HL-60 (cell line): ENCODE results near the gene DDX17.

Experiments used
- TF ChIP-seq, protein P1 (sequence below): IDR thresholded peaks from one replicate; pipeline ENCODE4 v1.5.1; 2011; ENCODE audit warnings: low read length, control low read depth, inconsistent platforms; ENCODE audit not compliant: insufficient read depth
- TF ChIP-seq, protein P2 (sequence below): IDR thresholded peaks from 2 replicates; pipeline ENCODE4 v1.6.1; 2012; ENCODE audit warnings: low read depth; ENCODE audit not compliant: insufficient replicate concordance

DNA sequence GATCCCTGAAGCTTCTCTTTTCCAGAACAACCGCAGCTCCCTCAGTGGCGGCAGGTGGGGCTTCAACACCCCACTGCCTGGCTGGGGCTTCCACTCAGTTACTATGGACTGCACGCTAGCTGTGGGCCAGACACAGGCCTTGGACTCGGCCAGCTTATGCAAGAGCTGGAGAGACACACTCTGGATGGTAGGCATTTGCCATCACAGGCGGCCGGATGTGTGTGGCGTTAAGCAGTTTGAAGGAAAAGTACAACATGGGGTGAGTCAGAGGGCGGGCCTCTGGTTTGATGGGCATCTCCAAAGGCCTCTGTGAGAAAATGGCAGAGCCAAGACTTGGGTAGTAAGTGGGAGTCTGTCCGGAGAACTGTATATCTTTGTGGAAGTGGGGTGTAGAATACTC, 68.7 kb downstream of the DDX17 start:
- TF ChIP-seq, protein P1, sequence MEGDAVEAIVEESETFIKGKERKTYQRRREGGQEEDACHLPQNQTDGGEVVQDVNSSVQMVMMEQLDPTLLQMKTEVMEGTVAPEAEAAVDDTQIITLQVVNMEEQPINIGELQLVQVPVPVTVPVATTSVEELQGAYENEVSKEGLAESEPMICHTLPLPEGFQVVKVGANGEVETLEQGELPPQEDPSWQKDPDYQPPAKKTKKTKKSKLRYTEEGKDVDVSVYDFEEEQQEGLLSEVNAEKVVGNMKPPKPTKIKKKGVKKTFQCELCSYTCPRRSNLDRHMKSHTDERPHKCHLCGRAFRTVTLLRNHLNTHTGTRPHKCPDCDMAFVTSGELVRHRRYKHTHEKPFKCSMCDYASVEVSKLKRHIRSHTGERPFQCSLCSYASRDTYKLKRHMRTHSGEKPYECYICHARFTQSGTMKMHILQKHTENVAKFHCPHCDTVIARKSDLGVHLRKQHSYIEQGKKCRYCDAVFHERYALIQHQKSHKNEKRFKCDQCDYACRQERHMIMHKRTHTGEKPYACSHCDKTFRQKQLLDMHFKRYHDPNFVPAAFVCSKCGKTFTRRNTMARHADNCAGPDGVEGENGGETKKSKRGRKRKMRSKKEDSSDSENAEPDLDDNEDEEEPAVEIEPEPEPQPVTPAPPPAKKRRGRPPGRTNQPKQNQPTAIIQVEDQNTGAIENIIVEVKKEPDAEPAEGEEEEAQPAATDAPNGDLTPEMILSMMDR, result no peak
- TF ChIP-seq, protein P2, sequence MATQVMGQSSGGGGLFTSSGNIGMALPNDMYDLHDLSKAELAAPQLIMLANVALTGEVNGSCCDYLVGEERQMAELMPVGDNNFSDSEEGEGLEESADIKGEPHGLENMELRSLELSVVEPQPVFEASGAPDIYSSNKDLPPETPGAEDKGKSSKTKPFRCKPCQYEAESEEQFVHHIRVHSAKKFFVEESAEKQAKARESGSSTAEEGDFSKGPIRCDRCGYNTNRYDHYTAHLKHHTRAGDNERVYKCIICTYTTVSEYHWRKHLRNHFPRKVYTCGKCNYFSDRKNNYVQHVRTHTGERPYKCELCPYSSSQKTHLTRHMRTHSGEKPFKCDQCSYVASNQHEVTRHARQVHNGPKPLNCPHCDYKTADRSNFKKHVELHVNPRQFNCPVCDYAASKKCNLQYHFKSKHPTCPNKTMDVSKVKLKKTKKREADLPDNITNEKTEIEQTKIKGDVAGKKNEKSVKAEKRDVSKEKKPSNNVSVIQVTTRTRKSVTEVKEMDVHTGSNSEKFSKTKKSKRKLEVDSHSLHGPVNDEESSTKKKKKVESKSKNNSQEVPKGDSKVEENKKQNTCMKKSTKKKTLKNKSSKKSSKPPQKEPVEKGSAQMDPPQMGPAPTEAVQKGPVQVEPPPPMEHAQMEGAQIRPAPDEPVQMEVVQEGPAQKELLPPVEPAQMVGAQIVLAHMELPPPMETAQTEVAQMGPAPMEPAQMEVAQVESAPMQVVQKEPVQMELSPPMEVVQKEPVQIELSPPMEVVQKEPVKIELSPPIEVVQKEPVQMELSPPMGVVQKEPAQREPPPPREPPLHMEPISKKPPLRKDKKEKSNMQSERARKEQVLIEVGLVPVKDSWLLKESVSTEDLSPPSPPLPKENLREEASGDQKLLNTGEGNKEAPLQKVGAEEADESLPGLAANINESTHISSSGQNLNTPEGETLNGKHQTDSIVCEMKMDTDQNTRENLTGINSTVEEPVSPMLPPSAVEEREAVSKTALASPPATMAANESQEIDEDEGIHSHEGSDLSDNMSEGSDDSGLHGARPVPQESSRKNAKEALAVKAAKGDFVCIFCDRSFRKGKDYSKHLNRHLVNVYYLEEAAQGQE, result no peak
